GM23248 (cell line): ENCODE data around the gene DST.

Experiments
- EZH2 ChIP-seq: fragments of 200-600 bp; sonication (generic); IDR thresholded peaks from 2 replicates; pipeline ENCODE4 v1.6.1; 2018; ENCODE audit warnings: antibody characterized with exemption, mild to moderate bottlenecking; ENCODE audit not compliant: insufficient read depth, poor library complexity, severe bottlenecking
- EZH2phosphoT487 ChIP-seq: fragments of 200-600 bp; sonication (generic); IDR thresholded peaks from 2 replicates; pipeline ENCODE4 v1.6.1; 2018; ENCODE audit warnings: antibody characterized with exemption, moderate library complexity, mild to moderate bottlenecking, low read depth; ENCODE audit not compliant: insufficient read depth

- no peak for TF ChIP-seq EZH2
- TF ChIP-seq EZH2phosphoT487, result no peak
Measured at GRCh38 chr6:56683882-56684281, 41.2 kb upstream of the DST start.
